ENCODE measurements around the gene CAPN9. TPM values are rescaled to one million over a fixed set of nuclear protein-coding genes. Genes with fewer than 3 reads are reported as not detected.
"Not testable (repeated sequence)": the region's sequence is repeated elsewhere in the genome, so short reads cannot be mapped to it uniquely, and the experiment has no call there.

Gene CAPN9
- total RNA-seq, 1 donor from 2014 or later = 0.14 TPM

- peaks cover 4% of the 10 kb centered on the region for H3K36me3 ChIP-seq
- H3K4me1 ChIP-seq = peaks cover 58% of the 10 kb centered on the region
- TF ChIP-seq, protein P1, sequence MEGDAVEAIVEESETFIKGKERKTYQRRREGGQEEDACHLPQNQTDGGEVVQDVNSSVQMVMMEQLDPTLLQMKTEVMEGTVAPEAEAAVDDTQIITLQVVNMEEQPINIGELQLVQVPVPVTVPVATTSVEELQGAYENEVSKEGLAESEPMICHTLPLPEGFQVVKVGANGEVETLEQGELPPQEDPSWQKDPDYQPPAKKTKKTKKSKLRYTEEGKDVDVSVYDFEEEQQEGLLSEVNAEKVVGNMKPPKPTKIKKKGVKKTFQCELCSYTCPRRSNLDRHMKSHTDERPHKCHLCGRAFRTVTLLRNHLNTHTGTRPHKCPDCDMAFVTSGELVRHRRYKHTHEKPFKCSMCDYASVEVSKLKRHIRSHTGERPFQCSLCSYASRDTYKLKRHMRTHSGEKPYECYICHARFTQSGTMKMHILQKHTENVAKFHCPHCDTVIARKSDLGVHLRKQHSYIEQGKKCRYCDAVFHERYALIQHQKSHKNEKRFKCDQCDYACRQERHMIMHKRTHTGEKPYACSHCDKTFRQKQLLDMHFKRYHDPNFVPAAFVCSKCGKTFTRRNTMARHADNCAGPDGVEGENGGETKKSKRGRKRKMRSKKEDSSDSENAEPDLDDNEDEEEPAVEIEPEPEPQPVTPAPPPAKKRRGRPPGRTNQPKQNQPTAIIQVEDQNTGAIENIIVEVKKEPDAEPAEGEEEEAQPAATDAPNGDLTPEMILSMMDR (IDR thresholded peaks at IDR 0.05; ENCODE audit: borderline replicate concordance) = no peak
- H3K27me3 ChIP-seq (ENCODE audit: low read depth) = no peaks in the 10 kb centered on the region
- H3K9me3 ChIP-seq (replicated peaks) = no peaks in the 10 kb centered on the region
- intact Hi-C loops (cut with micrococcal nuclease) = no loop called here
- peak overlapping the region; percentile 68 for H3K4me3 ChIP-seq
- H3K27ac ChIP-seq (replicated peaks) = peak overlapping the region; percentile 87
- DNase-seq = no peak
Observed at GRCh38 chr1:230713138-230713537, 34.0 kb upstream of the CAPN9 start.

- DNase-seq = no peak
- Histone ChIP-seq H3K27ac (replicated peaks) (peak overlapping the region; percentile 87), H3K4me3 (peak overlapping the region; percentile 68), H3K4me1 (peaks cover 54% of the 10 kb centered on the region), H3K27me3 (ENCODE audit: low read depth) (no peaks in the 10 kb centered on the region), H3K9me3 (replicated peaks) (no peaks in the 10 kb centered on the region), H3K36me3 (peaks cover 4% of the 10 kb centered on the region)
- TF ChIP-seq, protein P1 (IDR thresholded peaks at IDR 0.05; ENCODE audit: borderline replicate concordance) = no peak
- intact Hi-C loops (cut with micrococcal nuclease) = no loop called here
Observed at GRCh38 chr1:230713547-230713914, 33.7 kb upstream of the CAPN9 start.

DNA sequence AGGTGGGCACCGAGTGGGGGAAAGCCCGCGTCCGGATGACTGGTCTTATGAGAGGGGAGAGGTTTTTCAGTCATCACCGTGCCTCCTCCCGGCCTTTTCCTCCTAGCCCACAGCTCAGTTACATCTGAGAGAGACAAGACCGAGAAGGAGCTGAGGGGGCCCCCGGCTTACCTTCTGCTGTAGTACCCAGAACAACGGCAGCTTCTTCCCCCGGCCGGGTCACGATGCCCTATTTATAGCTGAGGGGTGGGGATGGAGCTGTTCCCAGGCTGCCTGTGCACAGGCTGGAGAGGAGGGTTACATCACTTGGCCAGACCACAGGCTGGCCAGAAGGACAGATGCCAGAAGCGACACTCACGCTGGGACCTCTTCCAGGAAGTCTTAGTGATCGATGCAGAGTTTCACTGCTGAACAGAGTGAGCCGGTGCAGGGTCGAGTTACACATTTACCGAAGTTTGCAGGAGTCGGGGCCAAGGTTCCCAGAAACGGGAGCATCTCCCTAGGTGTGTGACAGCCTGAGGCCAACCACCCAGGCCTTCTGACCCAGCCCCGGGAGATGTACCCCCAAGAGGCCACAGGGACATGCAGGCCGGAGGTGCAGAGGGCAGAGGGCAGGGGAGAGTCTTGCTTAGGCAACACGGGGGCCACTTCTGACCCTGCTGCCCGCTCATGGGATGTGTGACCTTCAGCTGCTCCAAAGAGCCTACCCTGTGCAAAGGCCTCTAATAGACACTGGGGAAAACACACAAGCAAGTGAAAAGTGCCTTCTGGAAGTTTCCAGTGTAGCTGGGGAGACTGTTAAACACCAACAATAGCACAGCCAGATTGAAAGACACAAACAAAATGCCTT lies 33.0 kb upstream of the CAPN9 start, which contains the start of gene AGT:
AGT (minus strand) TSS at position 208 of the 850 bp plus-strand sequence. CDS start 3,299 bp downstream, outside the sequence.
- Histone ChIP-seq H3K4me1 (peaks cover 50% of the 10 kb centered on the region), H3K9me3 (replicated peaks) (no peaks in the 10 kb centered on the region)
- intact Hi-C loops (cut with micrococcal nuclease) = no loop called here

GRCh38 chr1:230715510-230715909 lies 31.7 kb upstream of the CAPN9 start:
- no peak for DNase-seq
- Histone ChIP-seq H3K36me3 (no peaks in the 10 kb centered on the region), H3K4me3 (no peak overlapping the region), H3K27me3 (ENCODE audit: low read depth) (no peaks in the 10 kb centered on the region), H3K9me3 (replicated peaks) (no peaks in the 10 kb centered on the region), H3K4me1 (peaks cover 42% of the 10 kb centered on the region), H3K27ac (replicated peaks) (peak overlapping the region; percentile 87)
- intact Hi-C loops (cut with micrococcal nuclease) = no loop called here
- TF ChIP-seq, protein P1 (IDR thresholded peaks at IDR 0.05; ENCODE audit: borderline replicate concordance) = no peak

More for the DNA sequence above, 33.0 kb upstream of the CAPN9 start, which contains the start of gene AGT:
- Histone ChIP-seq H3K27me3 (ENCODE audit: low read depth) (no peaks in the 10 kb centered on the region), H3K4me3 (peak within 1 kb of the TSS; percentile 68), H3K36me3 (peaks cover 4% of the 10 kb centered on the region), H3K27ac (replicated peaks) (peak within 1 kb of the TSS; percentile 87)
- TF ChIP-seq, protein P1 (IDR thresholded peaks at IDR 0.05; ENCODE audit: borderline replicate concordance) = no peak
- peak; percentile 81 for DNase-seq

DNA sequence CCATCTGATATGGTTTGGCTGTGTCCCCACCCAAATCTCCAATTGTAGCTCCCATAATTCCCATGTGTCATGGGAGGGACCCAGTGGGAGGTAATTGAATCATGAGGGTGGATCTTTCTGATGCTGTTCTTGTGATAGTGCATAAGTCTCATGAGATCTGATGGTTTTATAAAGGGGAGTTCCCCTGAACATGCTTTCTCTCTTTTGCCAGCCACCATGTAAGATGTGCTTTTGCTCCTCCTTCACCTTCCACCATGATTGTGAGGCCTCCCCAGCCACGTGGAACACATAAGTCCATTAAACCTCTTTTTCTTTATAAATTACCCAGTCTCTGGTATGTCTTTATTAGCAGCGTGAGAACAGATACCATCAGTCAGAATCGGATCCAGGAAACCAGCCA lies 30.7 kb upstream of the CAPN9 start:
- H3K9me3 ChIP-seq (replicated peaks); intact Hi-C loops (cut with micrococcal nuclease); H3K4me3 ChIP-seq; H3K27me3 ChIP-seq (ENCODE audit: low read depth); H3K27ac ChIP-seq (replicated peaks); DNase-seq; H3K36me3 ChIP-seq: not testable (repeated sequence)
- H3K4me1 ChIP-seq = peaks cover 38% of the 10 kb centered on the region

DNA sequence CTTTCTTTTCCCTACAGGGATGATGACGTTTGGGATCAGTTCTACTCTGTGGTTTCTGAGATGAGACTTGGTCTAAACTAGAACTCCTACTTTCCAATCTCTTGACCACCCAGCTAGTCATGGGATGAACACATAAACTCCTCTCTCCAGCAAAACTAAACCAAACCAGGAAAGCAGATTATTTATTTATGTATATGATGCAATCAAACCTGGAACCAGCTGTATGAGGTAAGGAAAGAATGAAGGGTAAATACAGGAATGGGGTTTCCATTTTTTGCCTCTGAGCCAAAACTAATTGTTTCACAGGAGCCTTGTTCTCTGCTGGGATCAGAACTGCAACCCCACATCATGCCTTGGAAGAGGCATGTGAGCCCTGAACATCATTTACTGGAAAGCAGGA lies 29.9 kb upstream of the CAPN9 start:
- Histone ChIP-seq H3K4me3 (no peak overlapping the region), H3K4me1 (peaks cover 30% of the 10 kb centered on the region), H3K27me3 (ENCODE audit: low read depth) (no peaks in the 10 kb centered on the region), H3K36me3 (no peaks in the 10 kb centered on the region), H3K27ac (replicated peaks) (no peak overlapping the region), H3K9me3 (replicated peaks) (no peaks in the 10 kb centered on the region)
- intact Hi-C loops (cut with micrococcal nuclease) = no loop called here
- no peak for DNase-seq
- TF ChIP-seq, protein P1 (IDR thresholded peaks at IDR 0.05; ENCODE audit: borderline replicate concordance) = no peak

DNA sequence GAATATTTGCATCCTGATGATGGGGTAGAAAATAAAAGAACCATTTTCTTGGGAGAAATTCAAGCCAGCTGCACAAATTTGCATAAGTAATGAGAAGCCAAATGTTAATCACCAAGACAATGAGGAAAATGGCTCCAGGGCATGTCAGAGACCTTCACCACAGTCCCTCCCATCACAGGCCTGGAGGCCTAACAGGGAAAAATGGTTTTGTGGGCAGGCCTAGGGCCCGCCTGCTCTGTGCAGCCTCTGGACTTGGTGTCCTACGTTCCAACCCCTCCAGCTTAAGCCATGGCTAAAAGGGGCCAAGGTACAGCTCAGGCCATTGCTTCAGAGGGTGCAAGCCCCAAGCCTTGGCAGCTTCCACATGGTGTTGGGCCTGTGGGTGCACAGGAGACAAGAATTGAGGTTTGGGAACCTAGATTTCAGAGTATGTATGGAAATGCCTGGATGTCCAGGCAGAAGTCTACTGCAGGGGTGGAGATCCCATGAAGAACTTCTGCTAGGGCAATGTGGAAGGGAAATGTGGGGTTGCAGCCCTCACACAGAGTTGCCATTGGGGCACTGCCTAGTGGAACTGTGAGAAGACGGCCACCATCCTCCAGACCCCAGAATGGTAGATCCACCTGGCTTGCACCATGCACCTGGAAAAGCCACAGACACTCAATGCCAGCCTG lies 25.2 kb upstream of the CAPN9 start:
- H3K4me3 ChIP-seq; intact Hi-C loops (cut with micrococcal nuclease); H3K9me3 ChIP-seq (replicated peaks); H3K27me3 ChIP-seq (ENCODE audit: low read depth); H3K36me3 ChIP-seq; DNase-seq; H3K27ac ChIP-seq (replicated peaks): not testable (repeated sequence)
- peaks cover 15% of the 10 kb centered on the region for H3K4me1 ChIP-seq
